ENCODE measurements around the gene METTL26. TPM values are rescaled to one million over a fixed set of nuclear protein-coding genes. Genes with fewer than 3 reads are reported as not detected.

Gene METTL26
- total and polyA plus RNA-seq, 11 donors, result 39.6 to 187 (median 58.5) TPM

DNA sequence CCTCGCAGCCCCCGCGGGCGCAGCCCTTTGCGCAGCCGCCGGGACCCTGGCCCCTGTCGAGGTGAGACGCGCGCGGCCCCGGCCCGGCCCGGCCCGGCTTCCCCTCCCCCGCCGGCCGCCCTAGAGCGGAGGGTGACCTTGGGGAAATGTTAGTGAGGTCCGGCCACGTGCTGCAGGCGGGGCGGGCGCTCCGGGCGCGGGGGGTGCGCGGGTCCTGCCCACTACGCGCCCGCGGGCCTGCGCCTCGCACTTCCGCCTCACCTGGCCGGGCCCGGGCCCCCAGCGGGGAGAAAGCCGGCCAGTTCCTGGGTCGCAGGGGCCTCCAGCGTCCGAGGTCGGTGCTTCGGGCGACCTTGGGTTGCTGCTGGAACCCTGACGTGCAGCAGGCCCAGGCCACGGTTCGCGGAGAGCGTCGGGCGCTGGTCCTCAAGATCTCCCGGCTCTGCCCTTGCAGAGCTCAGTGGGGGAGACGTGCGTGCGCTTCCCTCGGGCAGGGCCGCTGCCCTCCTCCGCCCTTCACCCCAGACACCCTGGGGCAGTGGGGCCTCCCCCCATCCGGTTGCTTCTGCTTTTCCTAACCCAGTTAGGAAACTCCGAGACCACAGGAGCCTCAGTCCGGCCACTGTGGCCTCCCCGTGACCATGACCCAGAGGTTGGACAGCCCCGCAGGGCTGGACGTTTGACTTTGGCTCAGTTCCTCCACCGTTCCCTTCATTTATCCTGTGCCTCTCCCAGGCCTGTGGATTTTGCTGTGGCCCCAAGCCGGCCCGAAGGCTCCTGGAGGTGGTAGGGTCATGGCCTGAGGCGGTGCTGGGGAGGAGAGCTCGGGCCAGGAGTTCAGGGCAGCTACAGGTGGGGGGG, 6.3 kb upstream of the METTL26 start:
- 4 to 23% (median 7%) methylated on average over 16 to 72 of the region's 72 CpGs for WGBS, 4 donors
- ATAC-seq, result peak in 3 of 4 donors; percentile 31 to 54 (median 40)

DNA sequence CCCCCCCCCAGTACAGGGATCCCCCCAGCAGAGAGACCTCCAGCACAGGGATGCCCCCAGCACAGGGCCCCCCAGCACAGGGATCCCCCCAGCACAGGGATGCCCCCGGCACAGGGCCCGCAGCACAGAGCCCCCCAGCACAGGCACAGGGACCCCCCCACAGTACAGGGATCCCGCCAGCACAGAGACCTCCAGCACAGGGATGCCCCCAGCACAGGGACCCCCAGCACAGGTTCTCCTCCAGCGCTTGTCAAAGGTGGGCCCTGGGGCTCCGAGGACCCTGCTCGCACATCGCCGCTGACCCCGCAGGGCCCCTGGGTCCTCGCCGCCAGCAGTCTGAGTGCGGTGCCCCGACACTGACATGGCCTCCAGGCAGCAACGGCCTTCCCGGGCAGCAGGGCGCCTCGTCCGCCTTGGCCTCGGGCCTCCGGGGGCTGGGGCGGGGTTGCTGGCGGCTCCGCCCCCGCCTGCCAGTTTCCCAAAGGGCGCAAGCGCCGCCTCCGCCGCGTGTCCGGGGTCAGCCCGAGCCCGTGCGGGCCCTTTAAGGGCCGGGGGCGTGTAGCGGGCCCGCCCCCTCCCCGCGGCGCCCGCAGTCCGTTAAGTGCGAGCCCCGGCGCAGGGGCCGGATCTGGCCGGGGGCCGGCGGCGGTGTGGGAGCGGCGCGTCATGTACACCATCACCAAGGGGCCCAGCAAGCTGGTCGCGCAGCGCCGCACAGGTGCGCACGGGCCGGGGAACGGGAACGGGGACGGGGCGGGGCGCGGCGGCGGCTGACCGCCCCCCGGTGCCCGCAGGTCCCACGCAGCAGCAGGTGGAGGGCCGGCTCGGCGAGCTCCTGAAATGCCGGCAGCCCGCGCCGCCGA, 5.5 kb upstream of the METTL26 start, which contains the start of gene MCRIP2:
MCRIP2 (plus strand) TSS at position 503 of the 863 bp plus-strand sequence; CDS start at position 667, 164 bp downstream.
- peak; percentile 29 to 71 (median 68) for ATAC-seq
- intact Hi-C loops (cut with DNase I), result loop anchor here in 3 of 10 donors (2.0 to 10.0 kb wide), 2 partner anchors 53 to 57 kb away; no protein-coding TSS in a partner anchor

More for the DNA sequence above, 6.3 kb upstream of the METTL26 start:
- no peaks in the 10 kb centered on the region for H3K9me3 ChIP-seq
- peak in 4 of 5 donors; percentile 75 to 81 (median 78) for DNase-seq
- intact Hi-C loops (cut with DNase I), result loop anchor here in 3 of 10 donors (2.0 to 10.0 kb wide), 2 partner anchors 54 to 58 kb away; no protein-coding TSS in a partner anchor
- peak overlapping the region; percentile 84 to 99 (median 94) for H3K27ac ChIP-seq
- H3K4me3 ChIP-seq, result peak overlapping the region; percentile 59 to 94 (median 77)
- H3K4me1 ChIP-seq, result peaks cover 0 to 68% (median 32%) of the 10 kb centered on the region in 12 donors
- H3K36me3 ChIP-seq, result peaks cover 0 to 3% (median 0%) of the 10 kb centered on the region in 9 donors
- TF ChIP-seq POLR2A (IDR thresholded peaks at IDR 0.05), result no peak
- TF ChIP-seq, protein P1, sequence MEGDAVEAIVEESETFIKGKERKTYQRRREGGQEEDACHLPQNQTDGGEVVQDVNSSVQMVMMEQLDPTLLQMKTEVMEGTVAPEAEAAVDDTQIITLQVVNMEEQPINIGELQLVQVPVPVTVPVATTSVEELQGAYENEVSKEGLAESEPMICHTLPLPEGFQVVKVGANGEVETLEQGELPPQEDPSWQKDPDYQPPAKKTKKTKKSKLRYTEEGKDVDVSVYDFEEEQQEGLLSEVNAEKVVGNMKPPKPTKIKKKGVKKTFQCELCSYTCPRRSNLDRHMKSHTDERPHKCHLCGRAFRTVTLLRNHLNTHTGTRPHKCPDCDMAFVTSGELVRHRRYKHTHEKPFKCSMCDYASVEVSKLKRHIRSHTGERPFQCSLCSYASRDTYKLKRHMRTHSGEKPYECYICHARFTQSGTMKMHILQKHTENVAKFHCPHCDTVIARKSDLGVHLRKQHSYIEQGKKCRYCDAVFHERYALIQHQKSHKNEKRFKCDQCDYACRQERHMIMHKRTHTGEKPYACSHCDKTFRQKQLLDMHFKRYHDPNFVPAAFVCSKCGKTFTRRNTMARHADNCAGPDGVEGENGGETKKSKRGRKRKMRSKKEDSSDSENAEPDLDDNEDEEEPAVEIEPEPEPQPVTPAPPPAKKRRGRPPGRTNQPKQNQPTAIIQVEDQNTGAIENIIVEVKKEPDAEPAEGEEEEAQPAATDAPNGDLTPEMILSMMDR (IDR thresholded peaks at IDR 0.05), result no peak
- H3K27me3 ChIP-seq, result no peaks in the 10 kb centered on the region

DNA sequence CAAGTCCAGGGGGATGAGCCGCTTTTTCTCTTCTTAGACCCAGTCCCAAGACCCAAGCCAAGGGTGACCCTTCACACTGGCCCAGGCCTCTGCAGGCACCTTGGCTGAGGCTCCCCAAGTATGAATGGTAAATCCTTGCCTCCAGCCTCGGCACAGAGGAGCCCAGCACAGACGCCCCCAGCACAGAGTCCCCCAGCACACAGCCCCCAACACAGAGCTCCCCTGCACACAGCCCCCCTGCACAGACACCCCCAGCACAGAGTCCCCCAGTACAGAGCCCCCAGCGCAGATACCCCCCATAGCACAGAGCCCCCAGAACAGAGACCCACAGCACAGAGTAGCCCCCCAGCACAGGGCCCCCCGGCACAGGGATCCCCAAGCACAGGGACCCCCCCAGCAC, 4.5 kb upstream of the METTL26 start:
- no peak for ATAC-seq
- Histone ChIP-seq H3K4me1 (peaks cover 0 to 57% (median 24%) of the 10 kb centered on the region in 12 donors), H3K27ac (peak overlapping the region in 4 of 12 donors; percentile 17 to 92 (median 70)), H3K36me3 (peaks cover 0 to 3% (median 0%) of the 10 kb centered on the region in 9 donors), H3K27me3 (no peaks in the 10 kb centered on the region), H3K4me3 (peak overlapping the region in 6 of 12 donors; percentile 62 to 89 (median 76)), H3K9me3 (no peaks in the 10 kb centered on the region)
- TF ChIP-seq, protein P1 (IDR thresholded peaks at IDR 0.05), result no peak
- TF ChIP-seq POLR2A (IDR thresholded peaks at IDR 0.05), result no peak
- no peak for DNase-seq
- 67 to 89% (median 84%) methylated on average over 3 to 5 of the region's 5 CpGs for WGBS, 4 donors
- intact Hi-C loops (cut with DNase I), result loop anchor here in 2 of 10 donors (10.0 kb wide), 1 partner anchor 56 kb away; no protein-coding TSS in a partner anchor

More for the DNA sequence above, 5.5 kb upstream of the METTL26 start, which contains the start of gene MCRIP2:
- H3K27me3 ChIP-seq, result no peaks in the 10 kb centered on the region
- H3K9me3 ChIP-seq, result no peaks in the 10 kb centered on the region
- DNase-seq, result peak; percentile 89 to 96 (median 93)
- peaks cover 0 to 3% (median 0%) of the 10 kb centered on the region in 9 donors for H3K36me3 ChIP-seq
- WGBS, 4 donors, result 1 to 40% (median 2%) methylated on average over 1 to 81 of the region's 81 CpGs
- peaks cover 0 to 63% (median 27%) of the 10 kb centered on the region in 12 donors for H3K4me1 ChIP-seq
- peak; percentile 65 to 90 for TF ChIP-seq POLR2A (IDR thresholded peaks at IDR 0.05)
- TF ChIP-seq, protein P1 (IDR thresholded peaks at IDR 0.05), result no peak
- peak within 1 kb of the TSS; percentile 84 to 99 (median 94) for H3K27ac ChIP-seq
- H3K4me3 ChIP-seq, result peak within 1 kb of the TSS; percentile 59 to 94 (median 77)

Measured in heart left ventricle (tissue), 16 donors.